ENCODE data around the gene DOCK4.

- TF ChIP-seq POLR2A (IDR thresholded peaks at IDR 0.05) (no peak), EP300 (IDR thresholded peaks at IDR 0.05) (no peak), POLR2AphosphoS5 (IDR thresholded peaks at IDR 0.05) (no peak)
- TF ChIP-seq, protein P1, sequence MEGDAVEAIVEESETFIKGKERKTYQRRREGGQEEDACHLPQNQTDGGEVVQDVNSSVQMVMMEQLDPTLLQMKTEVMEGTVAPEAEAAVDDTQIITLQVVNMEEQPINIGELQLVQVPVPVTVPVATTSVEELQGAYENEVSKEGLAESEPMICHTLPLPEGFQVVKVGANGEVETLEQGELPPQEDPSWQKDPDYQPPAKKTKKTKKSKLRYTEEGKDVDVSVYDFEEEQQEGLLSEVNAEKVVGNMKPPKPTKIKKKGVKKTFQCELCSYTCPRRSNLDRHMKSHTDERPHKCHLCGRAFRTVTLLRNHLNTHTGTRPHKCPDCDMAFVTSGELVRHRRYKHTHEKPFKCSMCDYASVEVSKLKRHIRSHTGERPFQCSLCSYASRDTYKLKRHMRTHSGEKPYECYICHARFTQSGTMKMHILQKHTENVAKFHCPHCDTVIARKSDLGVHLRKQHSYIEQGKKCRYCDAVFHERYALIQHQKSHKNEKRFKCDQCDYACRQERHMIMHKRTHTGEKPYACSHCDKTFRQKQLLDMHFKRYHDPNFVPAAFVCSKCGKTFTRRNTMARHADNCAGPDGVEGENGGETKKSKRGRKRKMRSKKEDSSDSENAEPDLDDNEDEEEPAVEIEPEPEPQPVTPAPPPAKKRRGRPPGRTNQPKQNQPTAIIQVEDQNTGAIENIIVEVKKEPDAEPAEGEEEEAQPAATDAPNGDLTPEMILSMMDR (IDR thresholded peaks at IDR 0.05) = no peak
These were observed 403.9 kb downstream of the DOCK4 start for GRCh38 chr7:111802194-111802772.
